HG03469 (cell line): ENCODE data around the gene DDX1.
"Not testable (repeated sequence)": the region's sequence is repeated elsewhere in the genome, so short reads cannot be mapped to it uniquely, and the experiment has no call there.

Experiments used
- ATAC-seq: cut with Tn5 transposase; IDR thresholded peaks from one replicate; pipeline ENCODE4 v1.9.1; 2021; ENCODE audit warnings: mild to moderate bottlenecking, moderate library complexity, moderate number of reproducible peaks; ENCODE audit not compliant: unreplicated experiment

Gene DDX1

GRCh38 chr2:15594291-15595256, 2.9 kb downstream of the DDX1 start:
- ATAC-seq: no peak

DNA sequence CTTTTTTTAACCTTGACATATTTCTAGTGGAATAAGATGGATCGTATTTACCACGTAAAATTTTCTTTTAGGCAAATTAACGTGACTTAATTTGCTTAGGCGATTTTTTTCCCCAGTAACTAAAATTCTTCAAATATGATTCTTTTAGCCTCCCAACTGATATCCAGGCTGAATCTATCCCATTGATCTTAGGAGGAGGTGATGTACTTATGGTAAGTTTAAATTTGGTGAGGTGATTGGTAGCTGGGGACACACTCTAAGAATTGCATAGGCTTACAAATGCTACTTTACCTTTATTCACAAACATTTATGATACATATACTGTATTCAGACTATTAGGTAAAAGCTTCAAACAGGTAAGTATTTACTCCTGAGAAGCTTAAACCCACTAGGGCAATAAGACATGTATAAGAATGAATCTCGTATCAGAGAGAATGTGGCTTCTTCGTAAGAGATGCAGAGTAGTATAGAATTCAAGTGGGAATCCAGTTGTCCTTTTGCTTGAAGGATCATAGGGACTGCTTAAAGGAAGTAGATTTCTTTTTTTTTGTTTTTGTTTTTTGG, 3.8 kb downstream of the DDX1 start:
- ATAC-seq: no peak

DNA sequence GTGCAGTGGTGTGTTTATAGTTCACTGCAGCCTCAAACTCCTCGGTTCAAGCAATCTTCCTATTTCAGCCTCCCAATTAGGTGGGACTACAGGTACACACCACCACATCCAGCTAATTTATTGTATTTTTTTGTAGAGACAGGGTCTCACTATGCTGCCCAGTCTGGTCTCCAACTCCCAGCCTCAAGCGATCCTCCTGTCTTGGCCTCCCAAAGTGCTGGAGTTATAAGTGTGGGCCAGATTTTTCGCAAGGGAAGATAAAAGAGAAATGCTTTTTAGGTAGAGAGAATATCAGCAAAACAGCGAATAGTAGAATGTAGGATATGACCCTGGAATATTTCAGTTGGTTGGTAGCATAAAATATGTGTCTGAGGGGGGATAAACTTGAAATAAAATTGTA, 4.3 kb downstream of the DDX1 start:
- no peak for ATAC-seq

- ATAC-seq: no peak
Observed at GRCh38 chr2:15596350-15596749, 4.7 kb downstream of the DDX1 start.

GRCh38 chr2:15596968-15597367, 5.3 kb downstream of the DDX1 start:
- ATAC-seq: no peak

DNA sequence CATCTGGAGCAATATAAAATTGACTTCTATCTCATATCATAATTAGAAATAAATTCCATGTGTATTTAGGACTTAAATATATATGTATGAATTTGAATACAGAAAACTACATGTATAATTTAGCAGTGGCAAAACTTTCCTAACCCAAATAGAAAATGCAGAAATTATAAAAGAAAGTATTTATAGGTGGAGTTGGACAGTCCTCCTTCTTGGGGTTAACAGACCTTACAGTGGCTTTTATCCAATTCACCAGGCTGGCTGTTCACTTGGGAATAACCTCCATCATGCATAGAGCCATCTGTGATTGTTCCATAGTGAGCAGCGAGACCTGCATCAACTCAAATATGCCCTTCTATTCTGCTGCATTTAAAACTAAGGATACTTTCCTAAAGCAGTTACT, 8.3 kb downstream of the DDX1 start:
- no peak for ATAC-seq

- no peak for ATAC-seq
Observed at GRCh38 chr2:15601681-15602080, 10.0 kb downstream of the DDX1 start.

DNA sequence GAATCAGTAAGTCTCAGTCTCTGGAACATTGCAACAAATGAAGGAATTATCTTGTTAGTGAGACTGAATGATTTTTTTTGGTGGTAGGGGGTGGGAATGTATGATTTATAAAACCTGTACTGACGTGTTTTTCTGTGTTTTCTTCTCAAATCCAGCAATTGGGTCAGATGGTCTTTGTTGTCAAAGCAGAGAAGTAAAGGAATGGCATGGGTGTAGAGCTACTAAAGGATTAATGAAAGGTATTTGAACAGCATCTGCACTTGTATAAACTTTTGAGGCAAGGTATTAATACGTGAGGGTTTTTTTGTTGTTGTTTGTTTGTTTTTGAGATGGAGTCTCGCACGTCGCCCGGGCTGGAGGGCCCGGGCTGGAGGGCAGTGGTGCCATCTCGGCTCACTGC, 10.7 kb downstream of the DDX1 start:
- no peak for ATAC-seq

GRCh38 chr2:15603044-15603765, 11.5 kb downstream of the DDX1 start:
- ATAC-seq: no peak

- no peak for ATAC-seq
Observed at GRCh38 chr2:15603948-15604347, 12.3 kb downstream of the DDX1 start.

DNA sequence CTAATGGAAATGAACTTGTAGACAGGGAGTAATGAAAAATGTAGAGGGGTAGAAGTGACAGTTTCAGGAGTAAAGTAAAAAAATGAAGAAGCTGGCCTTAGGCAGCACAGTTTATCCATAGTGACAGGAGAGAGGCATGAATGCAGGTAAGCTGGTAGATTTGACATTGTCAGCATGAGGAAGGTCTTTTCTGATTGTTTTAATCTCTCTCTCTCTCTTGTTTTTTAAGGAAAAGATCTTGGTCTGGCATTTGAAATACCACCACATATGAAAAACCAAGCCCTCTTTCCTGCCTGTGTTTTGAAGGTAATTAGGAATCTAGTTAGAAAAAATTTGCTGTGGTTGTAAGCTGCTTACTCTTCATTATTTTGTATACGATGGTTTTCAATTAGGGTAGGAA, 14.1 kb downstream of the DDX1 start:
- ATAC-seq: no peak

DNA sequence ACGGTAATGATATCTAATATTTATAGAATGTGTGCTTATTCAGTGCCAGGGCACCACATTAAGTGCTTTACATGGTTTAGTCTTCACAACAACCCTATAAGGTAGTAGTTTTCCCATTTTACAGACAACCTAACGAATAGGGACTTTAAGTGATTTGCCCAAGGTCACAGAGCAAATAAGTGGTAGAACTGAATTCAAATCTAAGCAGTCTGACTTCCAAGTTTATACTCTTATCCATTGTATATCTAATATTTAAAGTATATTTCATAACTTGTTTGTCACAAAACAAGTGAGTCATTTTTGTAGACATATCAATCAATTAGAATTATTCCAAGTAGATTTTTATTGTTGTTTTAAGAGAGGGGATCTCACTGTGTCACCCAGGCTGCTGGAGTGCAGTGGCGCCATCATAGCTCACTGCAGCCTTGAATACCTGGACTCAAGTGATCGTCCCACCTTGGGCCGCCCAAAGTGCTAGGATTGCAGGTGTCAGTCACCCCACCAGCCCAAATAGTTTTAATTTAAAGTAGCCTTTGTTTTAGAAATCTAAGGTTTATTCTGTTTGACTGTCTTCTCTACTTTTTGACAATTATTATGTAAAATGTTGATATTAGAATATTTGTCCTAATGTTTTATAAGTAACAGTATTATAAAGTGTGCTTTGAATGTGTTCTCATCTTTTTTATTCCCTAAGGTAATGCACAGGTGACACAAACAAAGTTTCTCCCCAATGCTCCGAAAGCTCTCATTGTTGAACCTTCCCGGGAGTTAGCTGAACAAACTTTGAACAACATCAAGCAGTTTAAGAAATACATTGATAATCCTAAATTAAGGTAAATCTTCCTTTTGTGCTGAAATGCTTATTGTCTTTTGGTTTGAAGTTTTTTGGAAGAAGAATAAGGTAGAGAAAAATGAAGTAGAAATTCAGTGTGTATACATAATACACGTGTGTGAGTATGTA, 15.1 kb downstream of the DDX1 start:
- no peak for ATAC-seq

GRCh38 chr2:15607709-15608391, 16.2 kb downstream of the DDX1 start:
- ATAC-seq: no peak

DNA sequence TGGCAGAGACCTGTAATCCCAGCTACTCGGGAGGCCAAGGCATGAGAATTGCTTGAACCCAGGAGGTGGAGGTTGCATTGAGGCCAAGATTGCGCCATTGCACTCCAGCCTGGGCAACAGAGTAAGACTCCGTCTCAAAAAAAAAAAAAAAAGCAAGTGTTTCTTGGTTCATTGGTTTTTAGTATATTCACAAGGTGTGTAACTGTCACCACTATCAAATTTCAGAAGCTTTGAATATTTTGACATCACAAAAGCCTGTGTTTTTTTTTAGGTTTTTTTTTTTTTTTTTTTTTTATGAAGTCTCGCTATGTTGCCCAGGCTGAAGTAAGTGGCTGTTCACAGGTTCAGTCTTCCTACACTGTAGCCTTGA, 16.7 kb downstream of the DDX1 start:
- ATAC-seq: no peak

DNA sequence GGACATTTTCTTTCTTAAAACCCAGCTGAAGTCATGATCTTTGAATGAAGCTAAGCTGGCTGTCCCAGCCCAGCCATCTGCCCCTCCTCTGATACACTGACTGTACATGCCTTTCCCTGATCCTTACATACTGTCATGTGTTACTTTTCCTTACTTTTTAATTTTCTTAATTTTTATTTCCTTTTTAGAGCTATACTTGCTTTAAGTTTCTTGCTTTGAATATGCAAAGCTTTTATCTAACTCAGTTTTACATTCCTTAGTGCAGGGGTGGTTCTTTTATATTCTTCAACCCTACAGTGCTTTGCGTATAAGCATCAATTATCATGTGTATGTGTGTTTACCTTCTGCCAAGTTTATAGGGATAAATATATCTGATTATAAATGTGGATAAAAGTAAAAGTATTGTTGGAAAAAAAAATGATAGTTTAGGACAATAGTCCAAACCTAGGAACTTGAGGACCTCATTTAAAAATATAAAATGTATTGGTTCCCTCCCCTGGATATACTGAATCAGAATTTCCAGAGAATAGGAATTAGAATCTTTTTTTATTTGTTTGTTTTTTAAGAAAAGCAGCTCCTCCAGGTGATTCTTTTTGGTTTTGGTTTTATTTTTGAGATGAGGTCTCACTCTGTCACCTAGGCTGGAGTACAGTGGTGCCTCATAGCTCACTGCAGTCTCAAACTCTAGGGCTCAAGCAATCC, 17.8 kb downstream of the DDX1 start:
- no peak for ATAC-seq

DNA sequence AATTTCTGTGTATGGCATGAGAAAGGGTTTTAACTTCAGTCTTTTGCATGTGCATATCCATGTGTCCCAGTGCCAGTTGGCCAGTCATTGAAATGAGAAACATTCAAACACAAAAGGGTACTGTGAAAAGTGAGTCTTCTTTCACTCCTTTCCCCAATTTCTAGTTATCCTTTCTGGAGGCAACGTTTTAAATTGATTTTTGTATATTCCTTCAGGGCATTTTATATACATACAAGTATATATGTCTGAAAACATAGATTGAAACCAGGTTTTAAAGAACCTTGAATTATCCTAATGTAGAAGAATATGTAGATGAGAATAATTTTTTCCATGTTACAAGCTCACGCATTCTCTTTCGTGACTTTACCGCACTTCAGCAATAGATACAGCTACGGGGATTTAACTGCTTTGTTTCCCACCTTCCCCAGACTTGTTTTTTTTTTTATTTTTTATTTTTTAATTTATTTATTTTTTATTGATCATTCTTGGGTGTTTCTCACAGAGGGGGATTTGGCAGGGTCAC, 18.8 kb downstream of the DDX1 start:
- no peak for ATAC-seq

DNA sequence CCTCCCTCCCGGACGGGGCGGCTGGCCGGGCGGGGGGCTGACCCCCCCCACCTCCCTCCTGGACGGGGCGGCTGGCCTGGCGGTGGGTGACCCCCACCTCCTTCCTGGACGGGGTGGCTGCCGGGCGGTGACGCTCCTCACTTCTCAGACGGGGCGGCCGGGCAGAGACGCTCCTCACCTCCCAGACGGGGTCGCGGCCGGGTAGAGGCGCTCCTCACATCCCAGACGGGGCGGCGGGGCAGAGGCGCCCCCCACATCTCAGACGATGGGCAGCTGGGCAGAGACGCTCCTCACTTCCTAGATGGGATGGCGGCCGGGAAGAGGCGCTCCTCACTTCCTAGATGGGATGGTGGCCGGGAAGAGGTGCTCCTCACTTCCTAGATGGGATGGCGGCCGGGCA, 20.4 kb downstream of the DDX1 start:
- ATAC-seq: not testable (repeated sequence)

GRCh38 chr2:15613736-15614429, 22.2 kb downstream of the DDX1 start:
- no peak for ATAC-seq
